Progenitor cell of endocrine pancreas (in vitro differentiated cells): ENCODE measurements around the gene CCDC102A. TPM values are rescaled to one million over a fixed set of nuclear protein-coding genes. Genes with fewer than 3 reads are reported as not detected.
A peak's percentile ranks its signal among the peaks of the same experiment; 100 is the strongest.

Experiments
- DNase-seq: peaks from one replicate; pipeline ENCODE4 v3.0.0; 2021; ENCODE audit warnings: low spot score; ENCODE audit not compliant: unreplicated experiment
- H3K27ac Mint-ChIP-seq: 2 replicates; pipeline ENCODE4 v1.8.0; 2021; ENCODE audit warnings: mild to moderate bottlenecking, moderate library complexity, mixed read lengths
- H3K27me3 Mint-ChIP-seq: 2 replicates; pipeline ENCODE4 v1.8.0; 2021; ENCODE audit warnings: mixed read lengths
- H3K36me3 Mint-ChIP-seq: 2 replicates; pipeline ENCODE4 v1.8.0; 2022; ENCODE audit warnings: mixed read lengths; ENCODE audit not compliant: insufficient read depth
- H3K4me1 Mint-ChIP-seq: 2 replicates; pipeline ENCODE4 v1.8.0; 2021; ENCODE audit warnings: low read depth, mixed read lengths
- H3K4me3 Mint-ChIP-seq: 2 replicates; pipeline ENCODE4 v1.8.0; 2021; ENCODE audit warnings: low read depth, mild to moderate bottlenecking, moderate library complexity, mixed read lengths
- H3K9me3 Mint-ChIP-seq: 2 replicates; pipeline ENCODE4 v1.8.0; 2021; ENCODE audit warnings: low read depth, mixed read lengths
- CTCF ChIP-seq: fragments of 200-600 bp; sonication (generic); IDR thresholded peaks from one replicate; pipeline ENCODE4 v1.5.0; 2021; ENCODE audit warnings: antibody characterized with exemption, mild to moderate bottlenecking; ENCODE audit not compliant: unreplicated experiment
- total RNA-seq: library from RNA; stranded (reverse); gene quantifications from 2 replicates; pipeline ENCODE4 v1.2.1, GENCODE V29; 2021

The CCDC102A gene
- total RNA-seq, 1 donor from 2014 or later = 15.6 TPM

- Mint-ChIP-seq H3K4me1 (no peaks in the 10 kb centered on the region), H3K9me3 (no peaks in the 10 kb centered on the region), H3K27ac (no peak overlapping the region), H3K36me3 (peaks cover 19% of the 10 kb centered on the region), H3K4me3 (no peak overlapping the region), H3K27me3 (no peaks in the 10 kb centered on the region)
- no peak for DNase-seq
- TF ChIP-seq CTCF = no peak
These were observed 20.1 kb downstream of the CCDC102A start for GRCh38 chr16:57516176-57516725.

GRCh38 chr16:57514791-57515600 lies 21.4 kb downstream of the CCDC102A start:
- H3K4me3 Mint-ChIP-seq = no peak overlapping the region
- H3K27me3 Mint-ChIP-seq = no peaks in the 10 kb centered on the region
- H3K27ac Mint-ChIP-seq = no peak overlapping the region
- no peak for DNase-seq
- peaks cover 19% of the 10 kb centered on the region for H3K36me3 Mint-ChIP-seq
- H3K9me3 Mint-ChIP-seq = no peaks in the 10 kb centered on the region
- no peak for TF ChIP-seq CTCF
- H3K4me1 Mint-ChIP-seq = peaks cover 7% of the 10 kb centered on the region

GRCh38 chr16:57514371-57514770 lies 22.0 kb downstream of the CCDC102A start:
- H3K36me3 Mint-ChIP-seq = peaks cover 19% of the 10 kb centered on the region
- no peak for TF ChIP-seq CTCF
- no peak for DNase-seq
- H3K4me3 Mint-ChIP-seq = no peak overlapping the region
- H3K4me1 Mint-ChIP-seq = peaks cover 8% of the 10 kb centered on the region
- no peaks in the 10 kb centered on the region for H3K27me3 Mint-ChIP-seq
- no peak overlapping the region for H3K27ac Mint-ChIP-seq
- H3K9me3 Mint-ChIP-seq = no peaks in the 10 kb centered on the region

- Mint-ChIP-seq H3K27ac (no peak overlapping the region), H3K27me3 (no peaks in the 10 kb centered on the region), H3K36me3 (peaks cover 16% of the 10 kb centered on the region), H3K9me3 (no peaks in the 10 kb centered on the region), H3K4me1 (peaks cover 9% of the 10 kb centered on the region), H3K4me3 (no peak overlapping the region)
- TF ChIP-seq CTCF = no peak
- no peak for DNase-seq
These were observed 22.8 kb downstream of the CCDC102A start for GRCh38 chr16:57513371-57514102.

- peaks cover 12% of the 10 kb centered on the region for H3K4me1 Mint-ChIP-seq
- TF ChIP-seq CTCF = no peak
- no peaks in the 10 kb centered on the region for H3K9me3 Mint-ChIP-seq
- H3K36me3 Mint-ChIP-seq = peaks cover 16% of the 10 kb centered on the region
- H3K4me3 Mint-ChIP-seq = no peak overlapping the region
- H3K27me3 Mint-ChIP-seq = no peaks in the 10 kb centered on the region
- DNase-seq = no peak
- peak overlapping the region; percentile 80 for H3K27ac Mint-ChIP-seq
These were observed 23.9 kb downstream of the CCDC102A start for GRCh38 chr16:57512296-57513001.
